ENCODE measurements around the gene DERL3.

DERL3 gene

DNA sequence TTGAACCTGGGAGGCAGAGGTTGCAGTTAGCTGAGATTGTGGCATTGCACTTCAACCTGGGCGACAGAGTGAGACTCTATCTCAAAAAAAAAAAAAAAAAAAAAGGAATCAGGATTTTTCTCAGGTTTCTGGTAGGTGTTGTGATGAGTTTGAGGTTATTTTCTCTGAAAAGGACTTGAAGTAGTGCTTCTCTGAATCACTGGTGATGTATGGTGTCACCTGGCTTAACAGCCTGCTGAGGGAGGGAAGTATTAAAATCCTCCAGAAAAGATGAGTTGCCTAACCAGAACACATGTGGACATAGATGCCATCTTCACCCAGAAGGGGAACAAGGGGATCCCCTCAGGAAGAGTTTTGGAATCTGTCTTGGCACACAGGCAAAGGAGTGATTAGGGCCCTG is 32.0 kb downstream of the DERL3 start:
- Histone ChIP-seq H4K20me1 (ENCODE audit: insufficient read depth, low read length) (no peaks in the 10 kb centered on the region), H3K36me3 (ENCODE audit: insufficient read depth, low read length) (peaks cover 62% of the 10 kb centered on the region)

DNA sequence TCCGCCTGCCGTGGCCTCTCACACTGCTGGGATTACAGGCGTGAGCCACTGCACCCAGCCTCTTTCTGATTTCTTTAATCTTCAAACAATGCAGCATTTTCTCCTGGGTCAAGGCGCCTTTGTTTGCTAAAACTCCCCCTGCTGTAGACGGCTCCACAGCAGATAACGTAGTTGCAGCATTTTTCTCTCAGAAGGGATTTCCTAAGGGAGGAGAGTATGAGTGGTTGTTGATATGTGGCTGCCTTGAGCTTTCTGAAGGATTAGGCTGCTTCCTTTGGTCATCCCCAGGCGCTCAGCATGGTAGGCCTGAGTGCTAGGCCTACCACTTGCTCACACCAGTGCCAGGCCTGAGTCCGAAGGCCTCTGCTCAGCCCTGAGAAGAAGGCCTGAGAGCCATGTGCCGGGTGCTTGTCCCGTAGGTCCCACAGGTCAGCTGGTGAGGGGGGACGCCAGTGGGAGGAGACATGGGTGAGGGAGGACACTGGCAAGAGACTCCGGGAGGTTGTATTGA is 34.0 kb downstream of the DERL3 start:
- peaks cover 28% of the 10 kb centered on the region for H3K79me2 ChIP-seq (ENCODE audit: insufficient read depth, low read length)
- H4K20me1 ChIP-seq (ENCODE audit: insufficient read depth, low read length): no peaks in the 10 kb centered on the region
- peak overlapping the region; percentile 98 for H3K27ac ChIP-seq (ENCODE audit: low read depth, low read length, poor library complexity, severe bottlenecking)
- H3K9me3 ChIP-seq (ENCODE audit: low read length): no peaks in the 10 kb centered on the region
- no peaks in the 10 kb centered on the region for H3K9me2 ChIP-seq (ENCODE audit: low read depth, low read length)
- no peak overlapping the region for H2AFZ ChIP-seq (ENCODE audit: low read length)
- TF ChIP-seq EZH2 (IDR thresholded peaks at IDR 0.05; ENCODE audit: borderline replicate concordance, low read length): no peak
- TF ChIP-seq, protein P1, sequence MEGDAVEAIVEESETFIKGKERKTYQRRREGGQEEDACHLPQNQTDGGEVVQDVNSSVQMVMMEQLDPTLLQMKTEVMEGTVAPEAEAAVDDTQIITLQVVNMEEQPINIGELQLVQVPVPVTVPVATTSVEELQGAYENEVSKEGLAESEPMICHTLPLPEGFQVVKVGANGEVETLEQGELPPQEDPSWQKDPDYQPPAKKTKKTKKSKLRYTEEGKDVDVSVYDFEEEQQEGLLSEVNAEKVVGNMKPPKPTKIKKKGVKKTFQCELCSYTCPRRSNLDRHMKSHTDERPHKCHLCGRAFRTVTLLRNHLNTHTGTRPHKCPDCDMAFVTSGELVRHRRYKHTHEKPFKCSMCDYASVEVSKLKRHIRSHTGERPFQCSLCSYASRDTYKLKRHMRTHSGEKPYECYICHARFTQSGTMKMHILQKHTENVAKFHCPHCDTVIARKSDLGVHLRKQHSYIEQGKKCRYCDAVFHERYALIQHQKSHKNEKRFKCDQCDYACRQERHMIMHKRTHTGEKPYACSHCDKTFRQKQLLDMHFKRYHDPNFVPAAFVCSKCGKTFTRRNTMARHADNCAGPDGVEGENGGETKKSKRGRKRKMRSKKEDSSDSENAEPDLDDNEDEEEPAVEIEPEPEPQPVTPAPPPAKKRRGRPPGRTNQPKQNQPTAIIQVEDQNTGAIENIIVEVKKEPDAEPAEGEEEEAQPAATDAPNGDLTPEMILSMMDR (IDR thresholded peaks at IDR 0.05; ENCODE audit: low read length): no peak; the same call in 1 of the 2 replicates
- peak overlapping the region; percentile 75 for H3K4me3 ChIP-seq (ENCODE audit: low read depth, low read length, poor library complexity, severe bottlenecking)
- H3K27me3 ChIP-seq (ENCODE audit: insufficient read depth, low read length): no peaks in the 10 kb centered on the region
- peak overlapping the region; percentile 97 for H3K4me2 ChIP-seq (ENCODE audit: low read length)
- H3K9ac ChIP-seq (ENCODE audit: low read length): peak overlapping the region; percentile 90
- peaks cover 8% of the 10 kb centered on the region; the same call in 1 of the 2 replicates for H3F3A ChIP-seq (ENCODE audit: insufficient read depth, low read length)
- peaks cover 55% of the 10 kb centered on the region; the same call in 1 of the 2 replicates for H3K36me3 ChIP-seq (ENCODE audit: insufficient read depth, low read length)
- H3K4me1 ChIP-seq (ENCODE audit: insufficient read depth, low read length, severe bottlenecking): peaks cover 76% of the 10 kb centered on the region

More for the DNA sequence above, 32.0 kb downstream of the DERL3 start:
- Histone ChIP-seq H3K27ac (ENCODE audit: low read depth, low read length, poor library complexity, severe bottlenecking) (peak overlapping the region; percentile 98), H3K9ac (ENCODE audit: low read length) (peak overlapping the region; percentile 34; the same call in 1 of the 2 replicates), H3F3A (ENCODE audit: insufficient read depth, low read length) (no peaks in the 10 kb centered on the region), H2AFZ (ENCODE audit: low read length) (no peak overlapping the region), H3K4me3 (ENCODE audit: low read depth, low read length, poor library complexity, severe bottlenecking) (peak overlapping the region; percentile 75), H3K27me3 (ENCODE audit: insufficient read depth, low read length) (no peaks in the 10 kb centered on the region), H3K4me1 (ENCODE audit: insufficient read depth, low read length, severe bottlenecking) (peaks cover 56% of the 10 kb centered on the region), H3K9me2 (ENCODE audit: low read depth, low read length) (no peaks in the 10 kb centered on the region), H3K79me2 (ENCODE audit: insufficient read depth, low read length) (peaks cover 38% of the 10 kb centered on the region), H3K9me3 (ENCODE audit: low read length) (no peaks in the 10 kb centered on the region), H3K4me2 (ENCODE audit: low read length) (peak overlapping the region; percentile 97; the same call in 1 of the 2 replicates)
- TF ChIP-seq EZH2 (IDR thresholded peaks at IDR 0.05; ENCODE audit: borderline replicate concordance, low read length): no peak

DNA sequence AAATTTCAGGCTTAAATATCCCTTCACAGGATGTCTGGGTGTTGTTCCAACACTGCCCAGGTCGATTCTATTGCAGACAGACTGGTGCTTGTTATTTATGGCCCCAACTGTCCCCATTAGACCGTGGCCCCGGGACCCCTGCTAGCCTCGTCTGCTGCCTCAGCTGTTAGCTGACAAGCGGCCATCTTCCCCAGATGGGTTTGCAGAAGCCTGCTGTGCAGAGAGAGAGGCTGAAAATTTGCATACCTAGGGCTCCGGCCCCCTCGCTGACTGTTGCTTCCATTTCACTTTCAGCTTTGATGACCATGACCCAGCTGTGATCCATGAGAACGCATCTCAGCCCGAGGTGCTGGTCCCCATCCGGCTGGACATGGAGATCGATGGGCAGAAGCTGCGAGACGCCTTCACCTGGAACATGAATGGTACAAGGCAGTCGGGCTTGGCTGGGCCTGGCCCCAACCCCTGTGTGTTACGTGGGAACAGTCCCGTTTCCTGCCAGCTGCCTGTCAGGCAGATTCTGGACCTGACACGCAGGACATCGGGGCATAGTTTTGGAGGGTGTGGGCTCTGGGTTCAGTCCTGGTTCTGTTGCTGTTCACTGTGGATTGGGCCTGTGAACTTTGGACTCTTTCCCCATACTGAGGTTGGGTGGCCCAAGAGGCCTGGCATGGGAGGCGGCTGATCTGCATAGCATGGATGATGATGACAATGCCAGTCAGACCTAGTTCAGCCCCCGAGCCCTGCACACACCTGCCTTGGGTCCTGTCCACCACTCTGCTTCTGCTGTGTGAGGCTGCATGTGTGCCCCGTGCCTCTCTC is 35.6 kb downstream of the DERL3 start:
- TF ChIP-seq, protein P1 (IDR thresholded peaks at IDR 0.05; ENCODE audit: low read length): no peak
- no peak for TF ChIP-seq EZH2 (IDR thresholded peaks at IDR 0.05; ENCODE audit: borderline replicate concordance, low read length)
- peak overlapping the region; percentile 75 for H3K4me3 ChIP-seq (ENCODE audit: low read depth, low read length, poor library complexity, severe bottlenecking)

More for the DNA sequence above, 35.6 kb downstream of the DERL3 start:
- peaks cover 92% of the 10 kb centered on the region for H3K4me1 ChIP-seq (ENCODE audit: insufficient read depth, low read length, severe bottlenecking)
- no peaks in the 10 kb centered on the region for H3K27me3 ChIP-seq (ENCODE audit: insufficient read depth, low read length)
- H4K20me1 ChIP-seq (ENCODE audit: insufficient read depth, low read length): no peaks in the 10 kb centered on the region
- no peaks in the 10 kb centered on the region for H3K9me2 ChIP-seq (ENCODE audit: low read depth, low read length)
- H2AFZ ChIP-seq (ENCODE audit: low read length): no peak overlapping the region
- peak overlapping the region; percentile 98 for H3K27ac ChIP-seq (ENCODE audit: low read depth, low read length, poor library complexity, severe bottlenecking)
- H3K4me2 ChIP-seq (ENCODE audit: low read length): peak overlapping the region; percentile 97
- peaks cover 8% of the 10 kb centered on the region; the same call in 1 of the 2 replicates for H3F3A ChIP-seq (ENCODE audit: insufficient read depth, low read length)
- H3K36me3 ChIP-seq (ENCODE audit: insufficient read depth, low read length): peaks cover 55% of the 10 kb centered on the region
- H3K9ac ChIP-seq (ENCODE audit: low read length): peak overlapping the region; percentile 90
- H3K79me2 ChIP-seq (ENCODE audit: insufficient read depth, low read length): peaks cover 28% of the 10 kb centered on the region
- H3K9me3 ChIP-seq (ENCODE audit: low read length): no peaks in the 10 kb centered on the region
